Ovary (tissue), 9 donors: ENCODE data around the gene SBF2. TPM values are rescaled to one million over a fixed set of nuclear protein-coding genes. Genes with fewer than 3 reads are reported as not detected.

Experiments used
- DNase-seq, 5 donors: peaks; one replicate each; pipeline ENCODE4 v3.0.0-alpha.2; 2019 to 2020
- H3K27ac ChIP-seq, 2 donors: fragments of 200-600 bp; one replicate each; pipeline versions ENCODE4 v1.5.1 to v1.8.0; 2019 to 2022
- H3K27me3 ChIP-seq: fragments of 200-600 bp; one replicate; pipeline ENCODE4 v1.8.0; 2022
- H3K36me3 ChIP-seq: fragments of 200-600 bp; sonication (generic); one replicate; pipeline ENCODE4 v1.5.1; 2019
- H3K4me1 ChIP-seq: one replicate; pipeline ENCODE4 v1.8.1; 2013; ENCODE audit warnings: mild to moderate bottlenecking, moderate library complexity; ENCODE audit not compliant: insufficient read depth
- H3K4me3 ChIP-seq: fragments of 200-600 bp; sonication (generic); one replicate; pipeline ENCODE4 v1.5.1; 2017
- H3K9me3 ChIP-seq, 2 donors: fragments of 200-600 bp in 1 of 2; sonication (generic) in 1 of 2; one replicate each; pipeline versions ENCODE4 v1.5.1 to v1.8.1; 2013 to 2019; ENCODE audit warnings: mild to moderate bottlenecking in 1 of 2, moderate library complexity in 1 of 2
- EP300 ChIP-seq: sonication (generic); formaldehyde crosslinking; IDR thresholded peaks from one replicate; pipeline ENCODE4 v1.6.1; 2017; ENCODE audit warnings: antibody characterized with exemption
- POLR2A ChIP-seq: fragments of 450-650 bp; IDR thresholded peaks from one replicate; pipeline ENCODE4 v1.6.1; 2017; ENCODE audit warnings: antibody characterized with exemption, mild to moderate bottlenecking, moderate library complexity
- WGBS, 3 donors: extraction: QIAGEN DNeasy Blood & Tissue Kit in 1 of 3; methylation state at CpG; one replicate each; pipeline versions ENCODE4 v1.1.5 to v1.1.7; 2013 to 2017; 5-methylcytosine and 5-hydroxymethylcytosine counted together
- intact Hi-C, 4 donors: fragments of 100-400 bp; cut with DNase I; formaldehyde crosslinking; loops; one replicate each; pipeline versions ENCODE4 v1.11.0 to v1.15.1; 2022 to 2023
- polyA plus RNA-seq, 2 donors: library from polyadenylated mRNA; stranded (reverse); fragments of 200-250 nt in 1 of 2; fragments of 350-450 nt in 1 of 2; fragmentation: Illumina TruSeq in 1 of 2; extraction: RNeasy Lipid Tissue Mini Kit (QIAGEN cat#74804) in 1 of 2; gene quantifications; one replicate each; pipeline ENCODE4 v1.2.3, GENCODE V29; 2013 to 2014
- total RNA-seq, 7 donors: library from RNA; depleted of rRNA in 2 of 7; stranded (reverse); fragments of >200 nt in 2 of 7; fragmentation: NEBNext Ultra II Directional in 3 of 7; extraction: Animal tissue kit (Norgen Biotek cat#: 25700) in 3 of 7; gene quantifications; one replicate each; pipeline versions ENCODE4 v1.1.0 to v1.2.4, GENCODE V29; 2016 to 2023
- TF ChIP-seq, protein P1 (sequence below), 3 donors: fragments of 450-650 bp in 2 of 3; fragments of 200-600 bp in 1 of 3; IDR thresholded peaks; one replicate each; pipeline versions ENCODE4 v1.5.1 to v1.8.0; 2016 to 2022; ENCODE audit warnings: antibody characterized with exemption in 3 of 3, mild to moderate bottlenecking in 1 of 3
- donor health status: DM: no; HTN: no; CAD: no; lungs with moderate emphysema.
- donor health status: DM: no; HTN: no; CAD: no.
- donor health status: Bipolar disorder and iron deficiency.
- donor health status: DM: yes; HTN: yes; CAD: no.
- donor health status: DM: no; HTN: no; CAD: no.
- donor health status: DM: yes; HTN: yes; CAD: no.

SBF2 gene
- total and polyA plus RNA-seq, 9 donors, result 27.4 to 77.5 (median 50.8) TPM

DNA sequence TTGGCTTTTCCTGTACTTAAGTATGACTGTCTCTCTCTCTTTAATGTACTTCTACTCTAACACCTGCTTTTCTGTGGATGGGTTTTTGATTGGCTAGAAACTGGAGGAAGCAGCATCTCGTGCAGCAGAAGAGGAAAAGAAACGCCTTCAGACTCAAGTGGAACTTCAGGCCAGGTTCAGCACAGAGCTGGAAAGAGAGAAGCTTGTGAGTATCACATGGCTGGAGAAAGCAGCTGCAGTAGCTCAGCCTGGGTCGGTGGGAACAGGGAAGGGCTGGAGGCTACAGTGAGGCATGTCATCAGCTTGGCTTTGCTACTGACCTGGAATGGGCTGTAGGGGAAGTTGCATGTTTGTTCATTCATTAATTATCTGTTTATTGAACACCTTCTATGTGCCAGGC, 555.9 kb downstream of the SBF2 start:
- Histone ChIP-seq H3K27ac (no peak overlapping the region), H3K4me1 (no peaks in the 10 kb centered on the region), H3K27me3 (no peaks in the 10 kb centered on the region), H3K4me3 (no peak overlapping the region), H3K9me3 (no peaks in the 10 kb centered on the region), H3K36me3 (no peaks in the 10 kb centered on the region)
- TF ChIP-seq, protein P1, sequence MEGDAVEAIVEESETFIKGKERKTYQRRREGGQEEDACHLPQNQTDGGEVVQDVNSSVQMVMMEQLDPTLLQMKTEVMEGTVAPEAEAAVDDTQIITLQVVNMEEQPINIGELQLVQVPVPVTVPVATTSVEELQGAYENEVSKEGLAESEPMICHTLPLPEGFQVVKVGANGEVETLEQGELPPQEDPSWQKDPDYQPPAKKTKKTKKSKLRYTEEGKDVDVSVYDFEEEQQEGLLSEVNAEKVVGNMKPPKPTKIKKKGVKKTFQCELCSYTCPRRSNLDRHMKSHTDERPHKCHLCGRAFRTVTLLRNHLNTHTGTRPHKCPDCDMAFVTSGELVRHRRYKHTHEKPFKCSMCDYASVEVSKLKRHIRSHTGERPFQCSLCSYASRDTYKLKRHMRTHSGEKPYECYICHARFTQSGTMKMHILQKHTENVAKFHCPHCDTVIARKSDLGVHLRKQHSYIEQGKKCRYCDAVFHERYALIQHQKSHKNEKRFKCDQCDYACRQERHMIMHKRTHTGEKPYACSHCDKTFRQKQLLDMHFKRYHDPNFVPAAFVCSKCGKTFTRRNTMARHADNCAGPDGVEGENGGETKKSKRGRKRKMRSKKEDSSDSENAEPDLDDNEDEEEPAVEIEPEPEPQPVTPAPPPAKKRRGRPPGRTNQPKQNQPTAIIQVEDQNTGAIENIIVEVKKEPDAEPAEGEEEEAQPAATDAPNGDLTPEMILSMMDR (IDR thresholded peaks at IDR 0.05), result no peak
- TF ChIP-seq EP300, result no peak
- no peak for TF ChIP-seq POLR2A
- intact Hi-C loops, result loop anchor here in 1 of 4 donors (10.0 kb wide), 1 partner anchor 83 kb away; no protein-coding TSS in a partner anchor
- 15 to 38% (median 28%) methylated on average over 3 of the region's 3 CpGs for WGBS, 3 donors
- no peak for DNase-seq

DNA sequence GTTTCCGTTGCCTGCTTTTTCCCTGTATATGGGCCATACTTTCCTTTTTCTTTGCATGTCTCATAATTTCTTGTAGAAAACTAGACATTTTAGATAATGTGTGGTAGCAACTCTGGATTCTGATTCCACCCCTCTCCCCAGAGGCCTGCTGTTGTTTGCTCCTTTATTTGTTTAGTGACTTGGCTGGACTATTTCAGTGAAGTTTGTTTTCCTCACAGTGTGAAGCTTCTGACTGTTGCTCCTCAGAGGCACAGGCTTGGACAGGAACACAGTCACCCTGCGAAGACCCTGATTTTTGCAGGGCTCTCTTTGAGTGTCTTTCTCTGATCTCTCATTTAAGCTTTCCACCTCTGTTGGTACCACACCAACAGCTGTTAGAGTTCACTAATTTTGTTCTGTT, 557.7 kb downstream of the SBF2 start:
- Histone ChIP-seq H3K27ac (no peak overlapping the region), H3K4me1 (no peaks in the 10 kb centered on the region), H3K36me3 (no peaks in the 10 kb centered on the region), H3K9me3 (no peaks in the 10 kb centered on the region), H3K4me3 (no peak overlapping the region), H3K27me3 (no peaks in the 10 kb centered on the region)
- no peak for TF ChIP-seq EP300
- no peak for TF ChIP-seq POLR2A
- TF ChIP-seq, protein P1 (IDR thresholded peaks at IDR 0.05), result no peak
- intact Hi-C loops, result loop anchor here in 1 of 4 donors (10.0 kb wide), 1 partner anchor 82 kb away; no protein-coding TSS in a partner anchor
- no peak for DNase-seq
- WGBS, 3 donors, result 97 to 99% (median 99%) methylated on average over 2 of the region's 2 CpGs

DNA sequence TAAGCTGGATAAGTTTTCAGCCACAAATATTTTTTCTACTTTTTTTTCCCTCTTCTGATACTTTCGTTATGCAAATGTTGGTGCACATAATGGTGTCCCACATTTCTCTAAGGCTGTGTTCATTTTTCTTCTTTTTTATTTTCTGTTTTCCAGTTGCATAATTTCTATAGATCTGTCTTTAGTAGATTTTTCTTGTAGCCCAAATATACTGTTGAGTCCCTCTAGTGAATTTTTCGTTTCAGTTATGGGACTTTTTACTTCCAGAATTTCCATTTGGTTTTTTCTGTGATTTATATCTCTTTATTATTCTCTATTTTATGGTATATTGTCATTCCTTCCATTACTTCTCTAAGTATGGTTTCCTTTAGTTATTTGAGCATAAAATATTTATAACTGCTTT, 558.1 kb downstream of the SBF2 start:
- Histone ChIP-seq H3K27ac (no peak overlapping the region), H3K27me3 (no peaks in the 10 kb centered on the region), H3K4me1 (no peaks in the 10 kb centered on the region), H3K9me3 (no peaks in the 10 kb centered on the region), H3K36me3 (no peaks in the 10 kb centered on the region), H3K4me3 (no peak overlapping the region)
- no peak for DNase-seq
- no peak for TF ChIP-seq EP300
- intact Hi-C loops, result loop anchor here in 1 of 4 donors (10.0 kb wide), 1 partner anchor 81 kb away; no protein-coding TSS in a partner anchor
- WGBS, 3 donors, result 92 to 99% (median 99%) methylated on average over 2 of the region's 2 CpGs

DNA sequence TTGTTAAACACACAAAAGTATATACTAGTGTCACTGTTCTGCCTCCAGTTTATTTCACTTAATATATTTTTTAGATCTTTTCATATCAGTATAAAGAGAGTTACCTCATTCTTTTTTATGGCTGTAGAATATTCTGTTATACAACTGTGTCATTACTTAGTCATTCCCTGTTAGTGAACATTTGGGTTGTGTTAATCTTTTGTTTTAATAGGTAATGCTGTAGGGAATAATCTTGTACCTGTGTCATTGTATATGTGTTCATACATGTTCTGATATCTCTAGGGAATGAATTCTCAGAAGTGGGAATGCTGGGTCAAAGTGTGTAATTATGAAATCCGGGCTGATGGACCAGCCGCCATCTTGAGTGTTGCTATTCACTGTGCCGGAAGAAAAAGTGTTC, 558.8 kb downstream of the SBF2 start:
- H3K4me3 ChIP-seq, result no peak overlapping the region
- TF ChIP-seq POLR2A, result no peak
- TF ChIP-seq EP300, result no peak
- TF ChIP-seq, protein P1 (IDR thresholded peaks at IDR 0.05), result no peak
- intact Hi-C loops, result loop anchor here in 1 of 4 donors (10.0 kb wide), 1 partner anchor 80 kb away; no protein-coding TSS in a partner anchor
- H3K9me3 ChIP-seq, result no peaks in the 10 kb centered on the region
- H3K4me1 ChIP-seq, result no peaks in the 10 kb centered on the region
- 93 to 98% (median 97%) methylated on average over 3 of the region's 3 CpGs for WGBS, 3 donors
- no peak overlapping the region for H3K27ac ChIP-seq
- no peak for DNase-seq
- no peaks in the 10 kb centered on the region for H3K27me3 ChIP-seq
- H3K36me3 ChIP-seq, result no peaks in the 10 kb centered on the region

DNA sequence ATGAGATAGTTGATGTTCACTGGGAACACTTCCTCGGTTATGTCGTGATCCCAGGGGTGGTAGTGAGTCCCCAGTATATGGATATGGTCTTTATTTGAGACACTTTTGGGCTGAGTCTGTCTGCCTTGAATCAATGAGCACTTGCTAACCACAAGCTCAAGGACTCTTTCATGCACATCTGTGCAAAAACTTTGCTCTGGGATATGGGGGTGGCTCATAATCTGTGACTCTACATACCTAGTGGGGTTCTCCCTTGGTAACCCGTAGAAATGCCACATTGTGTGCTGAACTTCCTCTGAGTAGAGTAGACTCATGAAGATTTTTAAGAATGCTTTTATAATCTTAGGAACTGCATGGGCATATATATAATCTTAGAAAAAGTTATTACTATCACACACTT, 560.8 kb downstream of the SBF2 start:
- H3K36me3 ChIP-seq, result no peaks in the 10 kb centered on the region
- no peak overlapping the region for H3K27ac ChIP-seq
- 96% methylated on average over 3 of the region's 3 CpGs for WGBS, 3 donors
- H3K27me3 ChIP-seq, result no peaks in the 10 kb centered on the region
- TF ChIP-seq, protein P1 (IDR thresholded peaks at IDR 0.05), result no peak
- TF ChIP-seq EP300, result no peak
- TF ChIP-seq POLR2A, result no peak
- no peak overlapping the region for H3K4me3 ChIP-seq
- no peaks in the 10 kb centered on the region for H3K9me3 ChIP-seq
- intact Hi-C loops, result loop anchor here in 1 of 4 donors (10.0 kb wide), 1 partner anchor 78 kb away; no protein-coding TSS in a partner anchor
- no peaks in the 10 kb centered on the region for H3K4me1 ChIP-seq
- no peak for DNase-seq
